ENCODE results near the gene TXNDC8. TPM values are rescaled to one million over a fixed set of nuclear protein-coding genes. Genes with fewer than 3 reads are reported as not detected.
"Not testable (repeated sequence)": the region's sequence is repeated elsewhere in the genome, so short reads cannot be mapped to it uniquely, and the experiment has no call there.

Gene TXNDC8
- total and polyA plus RNA-seq, 2 experiments from 2014 or later = not detected

DNA sequence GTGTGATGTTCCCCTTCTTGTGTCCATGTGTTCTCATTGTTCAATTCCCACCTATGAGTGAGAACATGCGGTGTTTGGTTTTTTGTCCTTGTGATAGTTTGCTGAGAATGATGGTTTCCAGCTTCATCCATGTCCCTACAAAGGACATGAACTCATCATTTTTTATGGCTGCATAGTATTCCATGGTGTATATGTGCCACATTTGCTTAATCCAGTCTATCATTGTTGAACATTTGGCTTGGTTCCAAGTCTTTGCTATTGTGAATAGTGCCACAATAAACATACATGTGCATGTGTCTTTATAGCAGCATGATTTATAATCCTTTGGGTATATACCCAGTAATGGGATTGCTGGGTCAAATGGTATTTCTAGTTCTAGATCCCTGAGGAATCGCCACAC is 21.3 kb upstream of the TXNDC8 start:
- not testable (repeated sequence) for DNase-seq (ENCODE audit: low spot score); H3K27me3 Mint-ChIP-seq (ENCODE audit: insufficient read depth, low read depth, poor library complexity); H3F3A ChIP-seq (replicated peaks; ENCODE audit: low read depth); H3K4me1 Mint-ChIP-seq; H3K9me3 Mint-ChIP-seq; H3K79me2 ChIP-seq (replicated peaks; ENCODE audit: insufficient read depth); ATAC-seq; H3K27me3 ChIP-seq (ENCODE audit: insufficient read depth); H3K4me3 ChIP-seq; H4K20me1 ChIP-seq (replicated peaks; ENCODE audit: insufficient read depth); H3K36me3 Mint-ChIP-seq (ENCODE audit: low read depth); H3K4me1 ChIP-seq (ENCODE audit: insufficient read depth); H3K4me3 Mint-ChIP-seq; H3K36me3 ChIP-seq (ENCODE audit: insufficient read depth); H2AFZ ChIP-seq; H3K27ac ChIP-seq (ENCODE audit: low read depth); H3K27ac Mint-ChIP-seq; H3K4me2 ChIP-seq
- peaks cover 10% of the 10 kb centered on the region; the same call in 1 of the 2 replicates for H3K9me2 ChIP-seq (ENCODE audit: insufficient read depth)

DNA sequence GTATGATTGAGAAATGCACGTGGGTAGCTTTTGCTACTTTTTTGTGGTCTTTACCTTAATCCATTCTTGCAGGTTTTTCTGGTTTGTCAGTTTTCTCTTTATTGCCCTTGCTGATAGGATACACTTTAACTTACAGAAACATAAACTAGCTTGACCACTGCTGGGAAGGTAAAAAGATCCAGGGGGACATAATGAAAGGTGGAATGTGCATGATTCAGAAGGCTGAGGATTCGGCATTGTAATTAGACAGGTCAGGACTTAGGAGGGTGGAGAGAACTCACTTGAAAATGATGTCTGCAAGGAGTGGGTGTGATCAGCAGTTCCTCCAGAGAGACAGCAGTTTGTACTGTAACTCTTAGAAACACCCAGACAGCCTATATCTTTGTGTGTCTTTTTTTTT is 19.8 kb upstream of the TXNDC8 start:
- Histone ChIP-seq H3K27me3 (ENCODE audit: insufficient read depth) (no peaks in the 10 kb centered on the region), H3K9me2 (ENCODE audit: insufficient read depth) (peaks cover 10% of the 10 kb centered on the region; the same call in 1 of the 2 replicates), H3K27ac (ENCODE audit: low read depth) (no peak overlapping the region), H3K4me3 (no peak overlapping the region), H3F3A (replicated peaks; ENCODE audit: low read depth) (no peaks in the 10 kb centered on the region), H2AFZ (no peak overlapping the region), H3K4me1 (ENCODE audit: insufficient read depth) (no peaks in the 10 kb centered on the region), H4K20me1 (replicated peaks; ENCODE audit: insufficient read depth) (no peaks in the 10 kb centered on the region), H3K4me2 (no peak overlapping the region), H3K79me2 (replicated peaks; ENCODE audit: insufficient read depth) (no peaks in the 10 kb centered on the region), H3K36me3 (ENCODE audit: insufficient read depth) (no peaks in the 10 kb centered on the region)
- ATAC-seq (no peak), DNase-seq (ENCODE audit: low spot score) (no peak)
- Mint-ChIP-seq H3K4me1 (no peaks in the 10 kb centered on the region), H3K27ac (no peak overlapping the region), H3K36me3 (ENCODE audit: low read depth) (no peaks in the 10 kb centered on the region), H3K9me3 (no peaks in the 10 kb centered on the region), H3K4me3 (no peak overlapping the region), H3K27me3 (ENCODE audit: insufficient read depth, low read depth, poor library complexity) (no peaks in the 10 kb centered on the region)
- TF ChIP-seq CREB1 (CRISPR knock-in tag; IDR thresholded peaks at IDR 0.05; ENCODE audit: low read depth) (no peak), EZH2phosphoT487 (IDR thresholded peaks at IDR 0.05; ENCODE audit: unreplicated experiment) (no peak), STAT1 (IDR thresholded peaks at IDR 0.05; ENCODE audit: unreplicated experiment) (no peak)
- TF ChIP-seq, protein P1, sequence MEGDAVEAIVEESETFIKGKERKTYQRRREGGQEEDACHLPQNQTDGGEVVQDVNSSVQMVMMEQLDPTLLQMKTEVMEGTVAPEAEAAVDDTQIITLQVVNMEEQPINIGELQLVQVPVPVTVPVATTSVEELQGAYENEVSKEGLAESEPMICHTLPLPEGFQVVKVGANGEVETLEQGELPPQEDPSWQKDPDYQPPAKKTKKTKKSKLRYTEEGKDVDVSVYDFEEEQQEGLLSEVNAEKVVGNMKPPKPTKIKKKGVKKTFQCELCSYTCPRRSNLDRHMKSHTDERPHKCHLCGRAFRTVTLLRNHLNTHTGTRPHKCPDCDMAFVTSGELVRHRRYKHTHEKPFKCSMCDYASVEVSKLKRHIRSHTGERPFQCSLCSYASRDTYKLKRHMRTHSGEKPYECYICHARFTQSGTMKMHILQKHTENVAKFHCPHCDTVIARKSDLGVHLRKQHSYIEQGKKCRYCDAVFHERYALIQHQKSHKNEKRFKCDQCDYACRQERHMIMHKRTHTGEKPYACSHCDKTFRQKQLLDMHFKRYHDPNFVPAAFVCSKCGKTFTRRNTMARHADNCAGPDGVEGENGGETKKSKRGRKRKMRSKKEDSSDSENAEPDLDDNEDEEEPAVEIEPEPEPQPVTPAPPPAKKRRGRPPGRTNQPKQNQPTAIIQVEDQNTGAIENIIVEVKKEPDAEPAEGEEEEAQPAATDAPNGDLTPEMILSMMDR (conservative IDR thresholded peaks at IDR 0.05; ENCODE audit: low read depth in 2 of 2) = no peak
- TF ChIP-seq, protein P2, sequence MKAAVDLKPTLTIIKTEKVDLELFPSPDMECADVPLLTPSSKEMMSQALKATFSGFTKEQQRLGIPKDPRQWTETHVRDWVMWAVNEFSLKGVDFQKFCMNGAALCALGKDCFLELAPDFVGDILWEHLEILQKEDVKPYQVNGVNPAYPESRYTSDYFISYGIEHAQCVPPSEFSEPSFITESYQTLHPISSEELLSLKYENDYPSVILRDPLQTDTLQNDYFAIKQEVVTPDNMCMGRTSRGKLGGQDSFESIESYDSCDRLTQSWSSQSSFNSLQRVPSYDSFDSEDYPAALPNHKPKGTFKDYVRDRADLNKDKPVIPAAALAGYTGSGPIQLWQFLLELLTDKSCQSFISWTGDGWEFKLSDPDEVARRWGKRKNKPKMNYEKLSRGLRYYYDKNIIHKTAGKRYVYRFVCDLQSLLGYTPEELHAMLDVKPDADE (IDR thresholded peaks at IDR 0.05) = no peak

DNA sequence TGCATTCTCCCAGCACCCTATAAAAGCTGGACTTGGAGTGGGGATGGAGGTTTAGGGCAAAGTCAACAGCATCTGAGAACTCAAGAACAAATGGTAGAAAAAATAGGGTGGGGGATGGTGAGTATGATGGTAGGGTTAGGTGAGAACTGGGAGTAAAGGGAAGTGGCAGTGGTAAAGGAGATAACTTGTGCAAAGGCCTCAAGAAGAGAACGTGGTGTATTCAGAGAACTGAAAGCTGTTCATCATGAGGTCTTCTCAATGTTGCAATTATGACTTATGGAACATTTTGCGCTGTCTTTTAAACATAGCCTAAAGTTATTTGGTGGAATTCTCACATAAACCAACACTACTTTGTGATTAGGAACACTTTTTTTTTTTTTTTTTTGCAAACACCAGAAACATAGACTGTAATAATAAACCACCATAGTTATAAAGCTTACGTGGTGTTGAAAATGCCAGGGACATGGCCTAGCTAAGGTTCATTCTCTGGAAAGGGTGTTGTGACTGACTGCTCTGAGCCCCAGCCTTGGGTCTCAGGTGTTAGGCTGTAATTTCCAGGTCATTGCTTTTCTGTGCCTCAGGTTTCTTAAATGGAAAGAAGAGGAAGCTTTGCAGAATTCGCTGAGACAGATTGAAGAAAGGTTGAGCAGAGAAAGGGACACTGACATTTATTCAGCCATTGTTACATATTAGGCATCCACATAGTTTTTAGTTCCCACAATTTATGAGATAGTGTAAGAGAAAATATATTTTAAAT is 19.2 kb upstream of the TXNDC8 start:
- Mint-ChIP-seq H3K27me3 (ENCODE audit: insufficient read depth, low read depth, poor library complexity) (no peaks in the 10 kb centered on the region), H3K36me3 (ENCODE audit: low read depth) (no peaks in the 10 kb centered on the region), H3K9me3 (no peaks in the 10 kb centered on the region), H3K4me1 (no peaks in the 10 kb centered on the region), H3K4me3 (no peak overlapping the region), H3K27ac (no peak overlapping the region)
- H3K79me2 ChIP-seq (replicated peaks; ENCODE audit: insufficient read depth) = no peaks in the 10 kb centered on the region
- DNase-seq (ENCODE audit: low spot score) = no peak
- TF ChIP-seq, protein P2 (IDR thresholded peaks at IDR 0.05) = no peak
- TF ChIP-seq, protein P3, sequence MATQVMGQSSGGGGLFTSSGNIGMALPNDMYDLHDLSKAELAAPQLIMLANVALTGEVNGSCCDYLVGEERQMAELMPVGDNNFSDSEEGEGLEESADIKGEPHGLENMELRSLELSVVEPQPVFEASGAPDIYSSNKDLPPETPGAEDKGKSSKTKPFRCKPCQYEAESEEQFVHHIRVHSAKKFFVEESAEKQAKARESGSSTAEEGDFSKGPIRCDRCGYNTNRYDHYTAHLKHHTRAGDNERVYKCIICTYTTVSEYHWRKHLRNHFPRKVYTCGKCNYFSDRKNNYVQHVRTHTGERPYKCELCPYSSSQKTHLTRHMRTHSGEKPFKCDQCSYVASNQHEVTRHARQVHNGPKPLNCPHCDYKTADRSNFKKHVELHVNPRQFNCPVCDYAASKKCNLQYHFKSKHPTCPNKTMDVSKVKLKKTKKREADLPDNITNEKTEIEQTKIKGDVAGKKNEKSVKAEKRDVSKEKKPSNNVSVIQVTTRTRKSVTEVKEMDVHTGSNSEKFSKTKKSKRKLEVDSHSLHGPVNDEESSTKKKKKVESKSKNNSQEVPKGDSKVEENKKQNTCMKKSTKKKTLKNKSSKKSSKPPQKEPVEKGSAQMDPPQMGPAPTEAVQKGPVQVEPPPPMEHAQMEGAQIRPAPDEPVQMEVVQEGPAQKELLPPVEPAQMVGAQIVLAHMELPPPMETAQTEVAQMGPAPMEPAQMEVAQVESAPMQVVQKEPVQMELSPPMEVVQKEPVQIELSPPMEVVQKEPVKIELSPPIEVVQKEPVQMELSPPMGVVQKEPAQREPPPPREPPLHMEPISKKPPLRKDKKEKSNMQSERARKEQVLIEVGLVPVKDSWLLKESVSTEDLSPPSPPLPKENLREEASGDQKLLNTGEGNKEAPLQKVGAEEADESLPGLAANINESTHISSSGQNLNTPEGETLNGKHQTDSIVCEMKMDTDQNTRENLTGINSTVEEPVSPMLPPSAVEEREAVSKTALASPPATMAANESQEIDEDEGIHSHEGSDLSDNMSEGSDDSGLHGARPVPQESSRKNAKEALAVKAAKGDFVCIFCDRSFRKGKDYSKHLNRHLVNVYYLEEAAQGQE (IDR thresholded peaks at IDR 0.05; ENCODE audit: unreplicated experiment) = no peak
- TF ChIP-seq POLR2AphosphoS5 (IDR thresholded peaks at IDR 0.05; ENCODE audit: low read depth) (no peak), ZNF114 (CRISPR knock-in tag; IDR thresholded peaks at IDR 0.05) (no peak), JUNB (IDR thresholded peaks at IDR 0.05; ENCODE audit: unreplicated experiment) (no peak)
- H3F3A ChIP-seq (replicated peaks; ENCODE audit: low read depth) = no peaks in the 10 kb centered on the region
- peaks cover 10% of the 10 kb centered on the region; the same call in 1 of the 2 replicates for H3K9me2 ChIP-seq (ENCODE audit: insufficient read depth)
- H3K36me3 ChIP-seq (ENCODE audit: insufficient read depth) = no peaks in the 10 kb centered on the region
- no peaks in the 10 kb centered on the region for H3K27me3 ChIP-seq (ENCODE audit: insufficient read depth)
- H3K27ac ChIP-seq (ENCODE audit: low read depth) = no peak overlapping the region
- H3K4me2 ChIP-seq = no peak overlapping the region
- no peaks in the 10 kb centered on the region for H3K4me1 ChIP-seq (ENCODE audit: insufficient read depth)
- H2AFZ ChIP-seq = no peak overlapping the region
- ATAC-seq = no peak
- H4K20me1 ChIP-seq (replicated peaks; ENCODE audit: insufficient read depth) = no peaks in the 10 kb centered on the region
- no peak overlapping the region for H3K4me3 ChIP-seq
